ENCODE results near the gene SFRP5.
A peak's percentile ranks its signal among the peaks of the same experiment; 100 is the strongest.

Gene SFRP5

DNA sequence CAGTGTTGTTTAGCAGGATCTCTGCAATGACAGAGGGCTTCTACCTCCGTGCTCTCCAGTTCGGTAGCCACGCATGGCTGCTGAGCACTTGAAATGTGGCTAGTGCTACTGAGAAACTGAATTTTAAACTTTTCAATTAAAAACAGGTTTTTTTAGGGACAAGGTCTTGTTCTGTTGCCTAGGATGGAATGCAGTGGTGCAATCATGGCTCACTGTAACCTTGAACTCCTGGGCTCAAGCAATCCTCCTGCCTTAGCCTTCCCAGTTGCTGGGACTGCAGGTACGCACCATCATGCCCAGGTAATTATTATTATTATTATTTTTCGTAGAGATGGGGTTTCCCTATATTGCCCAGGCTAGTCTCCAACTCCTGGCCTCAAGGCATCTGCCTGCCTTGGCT, 13.4 kb upstream of the SFRP5 start:
- DNase-seq (ENCODE audit: low spot score) = no peak

DNA sequence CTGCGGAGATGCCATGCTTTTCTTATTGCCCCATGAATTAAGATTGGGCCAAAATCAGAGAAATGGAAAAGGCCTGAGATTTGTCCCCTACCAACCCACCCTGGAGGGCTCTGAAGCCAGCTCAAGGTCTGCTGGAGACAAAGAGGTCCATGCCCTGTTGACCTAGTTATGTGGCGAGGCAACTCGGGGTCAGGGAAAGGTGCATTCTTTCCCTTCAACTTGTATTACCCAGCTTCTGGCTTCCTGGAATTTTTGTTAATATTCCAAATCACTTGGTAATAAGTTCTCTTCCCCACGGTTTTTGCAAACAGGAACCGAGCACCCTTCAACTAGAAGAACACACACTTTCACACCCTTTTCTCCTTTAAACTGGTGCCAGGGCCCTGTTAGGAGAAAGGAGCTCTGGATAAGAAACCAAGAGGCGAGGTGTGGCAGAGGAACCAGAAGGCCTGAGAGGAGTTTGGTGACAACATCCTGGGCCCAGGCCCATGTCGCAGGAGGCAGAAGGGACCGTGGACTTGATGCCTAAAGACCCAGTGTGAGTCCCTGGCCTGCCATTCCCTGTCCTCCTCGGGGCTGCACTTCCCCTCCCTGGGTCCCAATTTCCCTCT, 12.5 kb upstream of the SFRP5 start:
- no peak for DNase-seq (ENCODE audit: low spot score)

DNA sequence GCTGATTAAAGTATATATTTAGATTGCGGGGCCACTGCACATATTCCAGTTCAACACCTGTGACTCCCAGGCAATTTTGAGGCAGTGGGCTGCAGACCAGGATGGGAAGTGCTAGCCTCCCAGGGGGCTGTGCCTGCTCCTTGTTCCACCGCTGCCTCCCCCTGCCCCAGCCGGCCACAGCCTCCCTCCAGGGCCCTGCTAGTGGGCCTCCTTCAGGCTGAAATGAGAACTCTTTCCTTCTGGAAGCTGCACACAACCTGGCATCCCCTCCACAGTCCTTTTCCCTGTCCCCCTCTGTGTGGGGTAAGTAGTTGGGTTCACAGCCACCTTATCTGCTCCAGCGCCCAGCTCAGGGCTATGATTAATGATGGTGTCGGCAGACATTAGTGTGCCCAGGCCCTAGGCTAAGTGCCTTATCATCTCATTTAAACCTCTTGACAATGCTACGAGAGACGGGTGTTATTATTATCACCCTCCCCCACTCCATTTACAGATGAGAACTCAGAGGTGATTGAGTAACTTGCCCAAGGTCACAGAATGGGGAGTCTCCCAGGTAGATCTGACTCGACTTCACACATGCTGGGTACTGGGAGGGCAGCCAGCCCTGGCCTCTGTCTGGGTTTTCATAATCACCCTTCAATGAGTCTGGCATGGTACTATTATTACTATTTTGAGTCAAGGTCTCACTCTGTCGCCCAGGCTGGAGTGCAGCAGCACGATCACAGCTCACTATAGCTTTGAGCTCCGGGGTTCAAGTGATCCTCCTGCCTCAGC, 10.8 kb upstream of the SFRP5 start:
- DNase-seq (ENCODE audit: low spot score) = no peak

DNA sequence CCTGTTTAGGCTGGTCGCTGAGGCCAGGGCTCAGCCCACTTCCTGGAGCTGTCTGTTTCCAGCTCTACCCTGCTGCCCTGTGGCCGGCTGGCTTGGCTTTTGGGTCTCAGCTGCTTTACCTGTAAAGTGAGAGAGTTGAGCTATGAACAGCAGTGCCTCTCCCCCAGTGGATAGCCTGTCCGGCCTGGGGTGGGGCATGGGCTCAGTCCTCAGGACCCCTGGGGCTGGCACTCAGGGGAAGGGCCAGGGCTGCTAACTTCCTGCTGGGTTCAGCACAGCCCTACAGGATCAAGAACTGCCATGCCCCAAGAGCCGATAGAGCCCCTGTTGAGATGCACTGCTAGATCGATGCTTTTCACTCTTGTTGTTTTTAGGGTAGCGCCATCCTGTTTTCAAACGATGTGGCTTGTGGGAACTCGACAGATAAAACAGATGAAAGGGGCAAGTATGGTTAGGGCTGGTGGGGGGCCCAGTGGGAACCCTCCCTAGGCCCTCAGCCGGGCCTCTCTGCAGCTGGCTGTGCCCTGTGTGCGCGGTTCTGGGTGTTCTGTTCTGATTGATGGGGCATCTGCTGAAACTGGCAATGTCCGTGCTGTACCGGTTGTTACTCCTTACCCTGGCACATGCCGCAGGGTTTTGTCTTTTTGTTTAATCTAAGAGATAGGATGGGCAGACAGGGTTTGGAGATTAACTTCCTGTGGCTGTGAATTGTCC, 10.0 kb upstream of the SFRP5 start:
- DNase-seq (ENCODE audit: low spot score) = no peak

DNA sequence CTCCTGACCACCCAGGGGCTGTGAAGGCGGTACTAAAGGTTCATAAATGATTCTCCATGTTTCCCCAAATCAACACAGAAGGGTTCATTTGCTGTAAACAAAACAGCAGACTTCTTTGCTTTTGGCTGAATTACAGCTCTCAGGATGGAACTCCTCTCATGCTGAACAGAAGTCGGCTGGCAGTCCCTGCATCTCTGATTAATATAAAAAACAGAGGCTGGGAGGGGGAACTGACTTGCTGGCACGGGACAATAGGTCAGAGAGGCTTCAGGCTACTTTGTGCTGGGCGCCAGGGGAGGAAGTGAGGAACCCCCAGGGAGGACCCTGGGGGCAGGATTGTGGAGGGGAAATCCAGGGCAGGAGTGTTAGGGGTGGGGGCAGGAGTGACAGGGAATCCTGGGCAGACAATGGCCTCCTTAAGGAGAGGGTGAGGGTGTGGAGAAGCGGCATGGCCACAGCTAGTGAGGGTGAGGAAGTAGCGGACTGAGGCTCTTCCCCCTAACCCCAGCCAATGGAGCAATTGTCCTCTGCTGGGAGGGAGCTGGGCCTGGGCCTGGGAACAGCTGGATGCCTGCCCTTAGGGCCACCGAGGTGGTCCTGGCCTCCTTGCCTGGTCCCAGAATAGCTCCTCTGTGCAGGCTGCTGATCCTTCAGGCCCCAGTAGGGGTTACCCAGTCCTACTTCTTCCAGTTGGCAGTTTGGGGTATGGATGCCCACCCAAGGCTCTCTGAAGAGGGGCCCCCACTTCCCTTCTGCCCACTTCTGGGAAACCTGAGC, 9.2 kb upstream of the SFRP5 start:
- DNase-seq (ENCODE audit: low spot score) = no peak

DNA sequence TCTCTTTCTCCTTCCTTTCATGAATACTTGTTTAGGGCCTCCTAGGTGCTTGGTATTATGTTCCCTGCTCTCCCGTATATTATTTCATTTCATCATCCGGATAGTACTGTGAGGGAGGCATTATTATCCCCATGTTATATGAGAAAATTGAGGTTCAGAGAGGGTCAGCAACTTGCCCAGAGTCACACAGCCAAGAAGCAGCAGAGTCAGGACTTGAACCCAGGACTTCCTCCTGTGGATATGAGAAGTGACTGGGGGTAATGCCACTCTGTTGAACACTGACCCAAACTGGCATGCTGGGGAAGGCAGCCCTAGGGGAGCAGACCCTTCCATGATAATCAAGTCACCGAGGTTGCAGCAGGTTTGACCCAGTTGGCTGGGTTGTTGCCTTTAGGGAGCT, 8.2 kb upstream of the SFRP5 start:
- DNase-seq (ENCODE audit: low spot score) = no peak

DNA sequence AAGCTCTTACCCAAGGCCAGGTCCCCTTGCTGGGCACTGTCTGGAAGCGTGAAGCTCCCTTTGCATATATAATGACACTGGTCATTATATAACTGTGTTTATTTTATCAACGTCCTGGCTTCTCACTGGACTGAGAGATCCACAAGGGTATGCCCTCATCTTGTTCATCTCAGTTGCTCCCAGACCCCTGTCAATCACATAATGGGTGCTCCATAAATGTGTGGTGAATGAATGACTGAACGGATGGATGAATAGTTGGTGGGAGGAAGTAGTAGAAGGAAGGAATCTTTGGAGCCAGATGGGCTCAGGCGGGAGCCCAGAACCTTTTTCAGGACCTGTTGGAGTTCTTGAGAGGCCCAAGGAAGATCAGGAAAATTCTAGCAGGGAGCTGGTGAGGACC, 7.7 kb upstream of the SFRP5 start:
- no peak for DNase-seq (ENCODE audit: low spot score)

DNA sequence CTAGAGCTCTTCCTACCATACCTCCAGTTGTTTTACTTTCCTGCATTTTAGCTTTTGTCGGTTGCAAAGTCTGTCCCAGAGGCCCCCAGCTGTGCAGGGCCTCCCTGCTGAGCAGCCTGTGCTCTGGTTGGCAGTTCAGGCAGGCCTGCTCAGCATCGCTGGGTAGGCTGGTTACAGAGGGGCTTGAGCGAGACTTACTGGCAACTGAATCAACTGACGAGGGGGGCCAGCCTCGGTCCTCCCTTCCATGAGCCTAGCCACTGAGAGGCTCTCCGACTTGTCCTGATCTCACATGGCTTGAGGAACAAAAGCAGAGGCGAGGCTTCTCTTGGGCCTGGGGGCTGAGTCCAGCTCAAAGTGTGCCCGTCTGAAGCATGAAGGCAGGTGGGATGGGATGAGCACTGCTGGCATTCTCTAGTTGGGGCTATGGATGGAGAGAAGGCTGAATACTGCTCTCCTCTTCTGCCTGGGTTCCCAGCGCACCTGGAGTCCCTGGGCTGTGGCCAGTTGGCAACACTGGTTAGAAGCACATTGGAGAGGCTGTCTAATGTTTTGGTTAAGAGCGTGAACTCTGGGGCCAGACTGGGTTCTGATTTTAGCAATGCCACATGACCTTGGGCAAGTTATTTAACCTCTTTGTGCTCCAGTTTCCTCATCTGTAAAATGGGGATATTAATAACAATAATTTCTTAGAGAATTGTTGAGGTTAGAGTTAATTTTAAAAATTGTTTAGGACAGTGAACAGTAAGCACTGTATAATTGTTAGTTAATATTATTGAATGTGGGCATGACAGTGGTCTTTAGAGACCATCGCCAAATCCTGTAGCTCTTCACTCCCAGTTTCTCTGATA, 6.9 kb upstream of the SFRP5 start:
- peak; percentile 41 for DNase-seq (ENCODE audit: low spot score)

DNA sequence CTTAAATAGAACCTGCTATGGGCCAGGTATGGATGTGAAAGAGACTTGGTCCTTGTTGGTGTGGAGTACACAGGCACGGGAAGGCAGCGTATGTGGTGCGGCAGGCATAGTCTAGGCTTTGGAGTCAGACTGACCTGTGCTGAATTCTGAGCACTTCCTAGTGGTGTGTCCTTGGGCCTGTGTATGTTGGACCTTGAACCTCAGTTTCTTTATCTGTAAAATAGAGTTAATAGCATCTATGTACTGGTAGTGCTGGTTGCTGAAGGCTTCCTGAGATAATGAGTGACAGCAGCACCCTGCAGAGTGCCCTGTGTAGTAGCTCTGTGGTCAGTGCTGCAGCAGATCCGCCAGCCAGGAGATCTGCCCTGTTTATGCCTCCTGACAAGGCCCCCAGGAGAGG, 5.3 kb upstream of the SFRP5 start:
- no peak for DNase-seq (ENCODE audit: low spot score)

DNA sequence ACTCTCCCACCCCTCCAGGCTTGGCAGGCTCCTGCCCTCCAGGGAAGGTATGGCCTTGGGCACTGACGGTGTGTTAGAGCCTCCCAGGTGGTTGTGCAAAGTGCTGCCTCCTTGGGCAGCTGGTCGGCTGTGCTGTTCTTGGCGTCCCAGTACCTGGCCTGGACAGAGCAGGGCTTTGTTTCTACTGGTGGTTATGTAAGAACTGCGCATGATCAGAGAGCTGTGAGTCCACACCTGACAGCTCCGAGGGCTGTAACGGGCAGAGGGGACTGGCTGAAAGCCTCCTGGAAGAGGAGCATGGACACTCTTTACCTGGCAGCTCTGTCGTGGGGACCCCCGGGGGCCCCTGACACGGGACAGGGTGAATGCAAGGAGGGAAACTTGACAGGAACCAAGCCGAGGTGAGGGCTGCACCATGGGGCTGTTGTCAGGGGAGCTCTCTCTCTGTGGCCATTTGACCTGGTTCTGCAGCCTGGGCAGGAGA, 3.1 kb upstream of the SFRP5 start:
- DNase-seq (ENCODE audit: low spot score) = no peak

DNA sequence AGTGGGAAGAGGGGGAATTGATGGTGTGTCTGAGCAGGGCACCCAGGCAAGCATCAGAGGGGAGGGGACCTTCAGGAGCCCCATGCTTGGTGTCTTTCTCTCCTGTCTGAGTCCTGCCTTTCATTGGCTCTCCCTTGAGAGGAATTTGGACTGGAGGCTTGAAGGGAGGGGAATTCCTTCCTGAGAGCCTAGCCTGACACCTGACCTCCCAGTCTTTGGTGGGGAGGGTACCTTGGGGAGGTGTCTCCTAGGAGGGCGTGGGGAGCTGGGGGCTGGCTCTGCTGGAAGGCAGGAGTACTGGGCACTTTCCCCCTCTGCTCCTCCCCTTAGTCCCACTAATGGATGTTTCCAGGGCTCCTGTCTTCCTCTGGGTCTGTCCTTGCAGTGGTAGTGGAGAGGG, 1.3 kb upstream of the SFRP5 start:
- no peak for DNase-seq (ENCODE audit: low spot score)

DNA sequence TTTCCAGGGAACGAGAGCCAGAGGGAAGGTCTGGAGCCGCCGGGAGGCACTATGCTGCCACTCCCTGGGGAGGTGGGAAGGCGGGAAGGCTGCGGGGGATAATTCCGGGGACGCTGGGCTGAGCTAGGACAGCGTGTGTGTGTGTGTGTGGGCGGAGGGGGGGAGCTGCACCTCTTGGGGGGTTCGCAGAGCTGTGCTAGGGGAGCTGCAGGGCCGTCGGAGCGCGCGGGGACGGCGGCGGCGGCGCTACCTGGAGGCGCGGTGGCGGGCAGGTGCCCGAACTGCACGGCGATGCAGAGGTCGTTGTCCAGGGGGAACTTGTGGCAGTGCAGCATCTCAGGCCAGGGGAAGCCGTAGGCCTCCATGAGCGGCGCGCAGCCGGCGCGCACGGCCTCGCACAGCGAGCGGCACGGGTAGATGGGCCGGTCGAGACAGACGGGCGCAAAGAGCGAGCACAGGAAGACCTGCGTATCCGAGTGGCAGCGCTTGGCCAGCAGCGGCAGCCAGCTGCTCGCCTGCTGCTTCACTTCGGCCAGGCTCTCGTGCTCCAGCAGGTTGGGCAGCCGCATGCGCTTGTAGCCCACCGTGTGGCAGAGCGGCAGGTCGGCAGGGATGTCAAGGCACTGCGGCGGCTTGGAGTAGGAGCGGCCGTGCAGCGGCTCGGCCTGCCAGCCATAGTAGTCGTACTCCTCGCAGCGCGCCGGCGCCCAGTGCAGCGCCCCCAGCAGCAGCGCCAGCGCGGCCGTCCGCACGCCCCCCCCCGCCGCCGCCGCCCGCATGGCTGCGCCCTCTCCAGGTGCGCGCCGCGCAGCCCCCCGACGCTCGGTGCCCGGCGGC, 526 bp downstream of the SFRP5 start:
- DNase-seq (ENCODE audit: low spot score) = peak; percentile 83

DNA sequence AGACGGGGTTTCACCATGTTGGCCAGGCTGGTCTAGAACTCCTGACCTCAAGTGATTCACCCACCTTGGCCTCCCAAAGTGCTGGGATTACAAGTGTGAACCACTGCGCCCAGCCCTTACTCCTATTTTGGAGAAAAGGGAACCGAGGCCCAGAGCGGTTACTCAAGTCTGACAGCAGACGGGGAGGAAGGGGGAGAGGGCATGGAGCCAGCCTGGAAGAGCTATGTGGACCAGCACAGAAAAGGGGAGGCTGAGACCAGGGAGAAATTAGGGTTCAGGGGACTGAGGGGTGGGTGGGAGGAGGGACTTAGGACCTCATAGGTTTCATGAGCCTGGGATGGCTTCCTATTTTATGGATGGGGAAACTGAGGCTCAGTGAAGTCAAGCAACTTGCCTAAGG, 1.5 kb downstream of the SFRP5 start:
- no peak for DNase-seq (ENCODE audit: low spot score)

DNA sequence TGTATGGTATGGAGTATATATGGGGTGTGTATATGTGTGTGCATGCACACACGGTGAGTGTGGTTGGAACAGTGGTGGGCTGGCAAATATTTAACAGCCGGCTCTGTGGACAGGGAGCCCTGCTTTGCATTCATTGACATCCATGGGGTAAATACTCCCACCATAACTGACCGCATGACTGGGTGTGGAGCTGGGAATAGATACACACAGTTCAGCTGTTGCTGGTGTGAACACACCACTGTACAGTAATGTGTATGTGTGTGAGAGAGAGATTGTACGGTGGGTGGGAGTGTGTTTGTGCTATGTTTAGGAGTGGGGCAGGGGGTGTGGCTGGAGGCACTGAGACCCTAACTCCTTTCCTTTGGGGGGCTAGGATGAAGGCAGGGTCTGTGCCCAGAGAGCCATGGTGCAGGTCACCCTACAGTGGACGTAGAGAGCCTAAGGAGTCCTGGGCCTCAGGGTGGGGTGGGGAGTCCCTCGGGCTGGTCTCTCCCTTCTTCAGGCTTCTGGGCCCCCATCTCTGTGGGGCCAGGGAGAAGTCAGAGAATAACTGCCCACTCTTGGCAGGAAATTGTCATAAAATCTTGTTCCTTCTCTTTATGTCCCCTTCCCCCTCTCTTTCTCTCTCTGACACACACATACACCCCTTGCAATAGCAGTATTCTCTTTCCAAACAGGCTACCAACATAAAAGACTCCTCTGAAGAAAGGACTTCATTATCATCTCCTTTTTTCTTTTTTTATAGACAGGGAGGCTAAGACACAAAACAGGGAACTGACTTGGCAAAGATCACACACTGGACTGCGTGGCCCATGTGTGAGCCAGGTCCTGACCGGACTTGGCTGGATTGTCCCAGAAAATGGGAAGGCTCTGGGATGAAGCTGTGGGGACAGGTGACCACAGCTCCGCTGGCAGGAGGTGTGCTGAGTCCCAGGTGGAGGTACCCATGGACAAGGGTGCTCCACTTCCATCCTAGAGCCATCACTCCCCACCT, 3.2 kb downstream of the SFRP5 start:
- no peak for DNase-seq (ENCODE audit: low spot score)

DNA sequence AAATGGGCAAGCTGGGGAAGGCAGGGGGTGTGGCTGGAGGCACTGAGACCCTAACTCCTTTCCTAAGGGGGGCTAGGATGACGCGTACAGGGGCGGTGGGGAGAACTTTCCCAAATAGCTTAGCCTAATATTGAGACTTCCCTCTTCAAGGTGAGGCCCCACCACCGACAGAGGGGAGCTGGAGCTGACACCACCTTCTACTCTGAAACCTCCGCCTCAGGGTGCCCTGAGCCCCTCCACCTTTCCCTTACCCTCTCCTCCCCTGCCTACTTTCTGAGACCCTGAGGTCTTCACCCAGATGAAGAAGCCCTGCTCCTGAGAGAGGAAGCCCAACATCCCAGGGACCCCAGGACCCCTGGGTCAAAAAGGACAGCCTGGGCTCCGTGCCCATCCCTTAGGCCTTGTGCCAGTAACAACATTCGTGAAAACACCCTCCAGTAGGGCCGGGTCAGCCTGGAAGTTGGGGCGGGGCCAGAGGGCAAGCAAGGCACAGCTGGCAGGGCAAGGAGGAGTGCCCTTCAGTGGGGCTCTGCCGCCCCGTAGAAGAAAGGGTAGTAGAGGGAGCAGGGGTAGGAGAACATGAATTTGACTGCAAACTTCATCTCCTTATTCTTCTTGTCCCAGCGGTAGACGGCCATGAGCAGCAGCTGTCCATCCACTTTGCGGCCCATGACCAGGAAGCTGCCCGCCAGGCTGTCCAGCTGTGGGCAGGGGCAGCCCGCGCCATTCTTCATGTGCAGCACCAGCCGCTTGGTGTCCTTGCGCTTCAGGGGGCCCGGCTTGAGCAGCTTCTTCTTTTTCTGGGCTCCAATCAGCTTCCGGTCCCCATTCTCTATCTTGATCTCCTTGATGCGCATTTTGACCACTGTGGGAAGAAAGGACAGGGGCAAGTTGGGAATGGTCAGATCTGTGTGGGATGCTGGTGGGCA, 4.5 kb downstream of the SFRP5 start:
- DNase-seq (ENCODE audit: low spot score) = no peak

DNA sequence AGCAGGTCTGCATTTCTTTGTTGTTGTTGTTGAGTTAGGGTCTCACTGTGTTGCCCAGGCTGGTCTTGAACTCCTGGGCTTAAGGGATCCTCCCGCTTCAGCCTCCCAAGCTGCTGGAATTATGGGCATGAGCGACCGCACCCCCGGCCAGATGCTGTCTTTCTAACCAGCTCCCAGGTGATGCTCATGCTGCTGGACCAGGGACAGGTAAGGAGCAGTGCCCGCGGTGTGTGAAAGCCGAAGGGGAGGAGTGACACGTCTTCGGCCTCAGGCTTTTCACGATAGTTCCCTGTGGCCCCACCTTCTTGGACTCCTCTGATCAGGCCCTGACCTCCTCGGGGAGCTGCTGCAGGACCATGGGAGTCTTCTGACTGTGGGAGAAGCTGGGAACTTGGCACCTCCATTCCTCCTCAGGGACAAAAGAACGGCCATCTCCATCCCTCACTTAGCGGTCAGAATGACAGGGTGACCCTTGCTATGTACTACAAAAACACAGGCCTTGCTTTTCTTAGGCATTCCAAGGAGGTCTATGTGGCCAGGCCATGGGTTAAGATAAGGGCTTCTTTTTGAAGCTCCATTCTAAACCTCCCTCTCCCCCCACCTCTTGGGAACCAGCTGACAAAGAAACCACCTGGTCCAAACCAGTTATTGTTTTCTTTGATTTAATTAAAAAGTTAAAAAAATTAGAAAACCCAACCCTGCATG, 5.5 kb downstream of the SFRP5 start:
- no peak for DNase-seq (ENCODE audit: low spot score)

DNA sequence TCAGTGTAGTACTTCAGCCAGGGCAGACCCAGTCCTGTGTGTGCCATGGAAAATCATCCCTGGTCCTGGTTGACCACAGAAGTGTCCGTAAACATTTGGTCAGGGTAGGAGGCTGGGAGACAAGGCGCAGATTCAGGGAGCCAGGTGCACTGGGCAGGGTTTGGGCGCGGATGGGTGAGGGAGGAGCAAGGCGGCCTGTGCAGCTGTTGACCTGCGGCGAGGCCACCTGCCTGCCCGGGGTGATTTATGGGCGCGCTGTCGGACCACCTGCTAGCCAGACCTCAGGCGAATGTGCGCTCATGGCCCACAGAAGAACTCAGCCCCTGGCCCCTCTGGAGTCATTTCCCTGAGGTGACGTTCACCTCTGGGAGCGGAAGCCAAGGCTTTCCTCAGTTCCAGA, 6.6 kb downstream of the SFRP5 start:
- DNase-seq (ENCODE audit: low spot score) = no peak

DNA sequence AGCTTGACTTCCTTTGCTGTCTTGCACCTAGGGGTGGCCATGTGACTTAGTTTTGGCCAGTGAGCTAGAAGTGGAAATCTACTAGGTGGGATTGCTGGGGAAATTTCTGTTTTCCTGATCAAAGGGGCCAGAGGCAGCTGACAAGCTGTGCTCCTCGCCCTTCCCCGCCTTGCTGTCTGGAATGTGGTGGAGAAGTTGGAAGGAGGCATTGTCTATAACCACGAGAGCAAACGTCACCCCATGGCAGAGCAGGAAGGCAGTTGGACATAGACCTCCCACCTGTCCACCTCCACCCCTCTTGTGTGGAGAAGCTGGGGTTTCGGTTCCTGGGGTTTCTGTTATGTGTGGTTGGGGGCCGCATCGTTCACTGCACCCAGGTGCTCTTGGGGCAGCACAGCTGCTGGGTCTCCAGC, 7.3 kb downstream of the SFRP5 start:
- no peak for DNase-seq (ENCODE audit: low spot score)
